Measurements from ENCODE around the gene CCDC40.

The CCDC40 gene

DNA sequence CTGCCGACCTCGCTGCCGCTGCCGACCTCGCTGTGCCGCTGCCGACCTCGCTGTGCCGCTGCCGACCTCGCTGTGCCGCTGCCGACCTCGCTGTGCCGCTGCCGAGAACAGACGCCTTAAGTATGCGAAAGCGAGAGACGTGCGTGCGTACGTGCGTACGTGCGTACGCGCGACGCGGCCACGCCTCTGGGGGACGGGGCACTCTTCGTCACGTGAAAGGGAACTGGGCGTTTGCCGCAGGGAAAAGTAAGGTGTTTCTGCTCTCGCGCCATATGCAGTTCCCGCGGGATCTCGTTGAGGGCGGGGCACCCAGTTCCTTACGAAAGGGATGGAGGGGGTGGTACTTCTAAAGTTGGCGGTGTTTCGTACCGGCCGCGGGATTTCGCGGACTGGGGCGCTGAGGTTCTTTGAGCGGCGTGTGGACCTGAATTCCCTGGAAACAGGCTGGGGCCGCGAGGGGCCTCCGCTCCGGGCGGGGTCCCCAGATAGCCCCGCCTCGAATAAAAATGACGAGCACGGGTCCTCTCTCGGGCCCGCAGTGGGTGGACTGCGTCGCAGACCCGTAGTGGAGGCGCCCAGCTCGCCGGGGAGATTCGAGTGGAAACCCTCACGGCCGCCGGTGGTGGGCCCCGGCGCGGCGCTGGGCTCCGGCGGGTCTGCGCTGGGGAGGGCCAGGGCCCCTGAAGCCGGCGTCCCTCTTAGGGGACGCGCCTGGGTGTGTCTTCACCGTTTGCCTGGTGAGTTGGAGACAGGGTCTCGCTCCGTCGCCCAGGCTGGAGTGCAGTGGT lies 110.8 kb downstream of the CCDC40 start, which contains the start of gene EIF4A3:
Gene EIF4A3 (minus strand): TSS at position 94 of the 788 bp plus-strand sequence. CDS start 167 bp downstream, outside the sequence.
- in situ Hi-C loops (cut with HindIII; ENCODE audit: low pct_unique_long_range_greater_than_20kb, low sequenced_read_pairs), result no loop called here
- peak; percentile 99 to 100 for DNase-seq (ENCODE audit: low read depth in 1 of 2, low spot score in 1 of 2)
- no peak for TF ChIP-seq JUND (IDR thresholded peaks at IDR 0.05; ENCODE audit: low read depth)

Data from T47D (cell line).